K562 (cell line): Measurements from ENCODE around the gene PLSCR3.

Source experiments
- CBX2 ChIP-seq: fragments of 200-600 bp; sonication (generic); IDR thresholded peaks from one replicate; pipeline ENCODE4 v1.6.1; 2012; ENCODE audit warnings: mild to moderate bottlenecking, low read length, inconsistent platforms; ENCODE audit not compliant: insufficient read depth, poor library complexity, severe bottlenecking
- FOXJ3 ChIP-seq: sonication (generic); formaldehyde crosslinking; IDR thresholded peaks from 2 replicates; pipeline ENCODE4 v1.4.0; 2020; ENCODE audit warnings: mild to moderate bottlenecking, missing genetic modification reagents
- FOXP1 ChIP-seq: sonication (generic); formaldehyde crosslinking; IDR thresholded peaks from 2 replicates; pipeline ENCODE4 v1.8.0; 2022; ENCODE audit warnings: mild to moderate bottlenecking, missing genetic modification reagents
- GABPA ChIP-seq: fragments of 200-800 bp; sonication (Bioruptor generic); conservative IDR thresholded peaks from 2 replicates; pipeline ENCODE4 v1.6.1; 2016; ENCODE audit warnings: low read depth, missing genetic modification characterization, missing compliant biosample characterization
- MCM5 ChIP-seq: fragments of 450-650 bp; IDR thresholded peaks from 2 replicates; pipeline ENCODE4 v1.6.1; 2016; ENCODE audit warnings: low read depth
- REST ChIP-seq, 2 experiments: fragments of 450-650 bp; formaldehyde crosslinking in 1 of 2; IDR thresholded peaks; 2 replicates each; pipeline versions ENCODE4 v1.4.0 to v1.6.1; 2014 to 2020; ENCODE audit warnings: mild to moderate bottlenecking in 2 of 2, borderline replicate concordance in 1 of 2, low read depth in 1 of 2
- TAF9B ChIP-seq: fragments of 450-650 bp; IDR thresholded peaks from 2 replicates; pipeline ENCODE4 v1.6.1; 2018; ENCODE audit warnings: mild to moderate bottlenecking; ENCODE audit not compliant: partially characterized antibody
- USF2 ChIP-seq: sonication (generic); formaldehyde crosslinking; IDR thresholded peaks from 2 replicates; pipeline ENCODE4 v1.5.0; 2020; ENCODE audit warnings: missing genetic modification reagents
- TF ChIP-seq, protein P1 (sequence below), 2 experiments: fragments of 450-650 bp; IDR thresholded peaks; 2 replicates each; pipeline ENCODE4 v1.6.1; 2016

- no peak for TF ChIP-seq FOXJ3 (CRISPR knock-in tag)
- no peak for TF ChIP-seq CBX2
- TF ChIP-seq GABPA = no peak
- TF ChIP-seq, protein P1, sequence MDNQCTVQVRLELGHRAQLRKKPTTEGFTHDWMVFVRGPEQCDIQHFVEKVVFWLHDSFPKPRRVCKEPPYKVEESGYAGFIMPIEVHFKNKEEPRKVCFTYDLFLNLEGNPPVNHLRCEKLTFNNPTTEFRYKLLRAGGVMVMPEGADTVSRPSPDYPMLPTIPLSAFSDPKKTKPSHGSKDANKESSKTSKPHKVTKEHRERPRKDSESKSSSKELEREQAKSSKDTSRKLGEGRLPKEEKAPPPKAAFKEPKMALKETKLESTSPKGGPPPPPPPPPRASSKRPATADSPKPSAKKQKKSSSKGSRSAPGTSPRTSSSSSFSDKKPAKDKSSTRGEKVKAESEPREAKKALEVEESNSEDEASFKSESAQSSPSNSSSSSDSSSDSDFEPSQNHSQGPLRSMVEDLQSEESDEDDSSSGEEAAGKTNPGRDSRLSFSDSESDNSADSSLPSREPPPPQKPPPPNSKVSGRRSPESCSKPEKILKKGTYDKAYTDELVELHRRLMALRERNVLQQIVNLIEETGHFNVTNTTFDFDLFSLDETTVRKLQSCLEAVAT (IDR thresholded peaks at IDR 0.05) = no peak
- no peak for TF ChIP-seq USF2 (CRISPR knock-in tag)
- no peak for TF ChIP-seq MCM5
- TF ChIP-seq TAF9B = no peak
- TF ChIP-seq FOXP1 (CRISPR knock-in tag) = no peak
- TF ChIP-seq REST (IDR thresholded peaks at IDR 0.05; ENCODE audit: borderline replicate concordance) = no peak
- TF ChIP-seq REST (CRISPR knock-in tag; IDR thresholded peaks at IDR 0.05; ENCODE audit: low read depth) = no peak
These were observed 11.0 kb downstream of the PLSCR3 start for GRCh38 chr17:7383371-7383741.
